Panc1 (cell line): Measurements from ENCODE around the gene TBCD. TPM values are rescaled to one million over a fixed set of nuclear protein-coding genes. Genes with fewer than 3 reads are reported as not detected.
A peak's percentile ranks its signal among the peaks of the same experiment; 100 is the strongest.

Experiments
- ATAC-seq: fragments of 200-7000 bp; cut with Tn5 transposase; 2 replicates; pipeline ENCODE4 v1.9.1; 2020; ENCODE audit warnings: mild to moderate bottlenecking, moderate library complexity
- BruUV-seq: library from RNA; stranded (reverse); fragments of 400-500 nt; replicated peaks from 2 replicates; lab custom pipeline; 2021; lab: Mats Ljungman, UMichigan
- CTCF ChIA-PET: fragments of 300-600 bp; sonication (Branson Sonifier 250); formaldehyde crosslinking; loops from one replicate; lab custom pipeline; 2022; ENCODE audit warnings: antibody characterized with exemption; lab: Charles Lee
- POLR2A ChIA-PET: fragments of 300-600 bp; sonication (Branson Sonifier 250); formaldehyde crosslinking; loops from one replicate; lab custom pipeline; 2022; ENCODE audit warnings: antibody characterized with exemption; lab: Charles Lee
- DNase-seq: peaks from one replicate; pipeline ENCODE4 v3.0.0-alpha.2; 2010; ENCODE audit warnings: low read depth, low spot score
- H3K27ac ChIP-seq: 2 replicates; pipeline ENCODE4 v1.5.1; 2011; ENCODE audit warnings: mild to moderate bottlenecking, low read length, inconsistent platforms
- H3K27me3 ChIP-seq: fragments of 200-500 bp; sonication (Bioruptor generic); 2 replicates; pipeline ENCODE4 v1.6.0; 2014; ENCODE audit warnings: low read length, inconsistent platforms; ENCODE audit not compliant: control insufficient read depth, insufficient read depth
- H3K36me3 ChIP-seq: fragments of 200-500 bp; sonication (Bioruptor generic); 2 replicates; pipeline ENCODE4 v1.5.1; 2014; ENCODE audit warnings: inconsistent platforms, mild to moderate bottlenecking, low read length, moderate library complexity; ENCODE audit not compliant: control insufficient read depth, insufficient read depth
- H3K4me1 ChIP-seq: 2 replicates; pipeline ENCODE4 v1.5.1; 2011; ENCODE audit warnings: inconsistent platforms, mild to moderate bottlenecking, low read length, moderate library complexity; ENCODE audit not compliant: control insufficient read depth, insufficient read depth
- H3K4me3 ChIP-seq, 2 experiments: 2 replicates each; pipeline ENCODE4 v1.5.1; 2011 to 2012; ENCODE audit warnings: low read depth in 2 of 2, low read length in 2 of 2, mild to moderate bottlenecking in 2 of 2, inconsistent platforms in 1 of 2, moderate library complexity in 1 of 2
- H3K9me3 ChIP-seq: fragments of 200-500 bp; sonication (Bioruptor generic); 2 replicates; pipeline ENCODE4 v1.5.1; 2014; ENCODE audit warnings: low read depth, mild to moderate bottlenecking, inconsistent platforms, low read length, moderate library complexity; ENCODE audit not compliant: control insufficient read depth, insufficient read depth
- CTCF ChIP-seq: fragments of 450-650 bp; IDR thresholded peaks from 2 replicates; pipeline ENCODE4 v1.5.1; 2017; ENCODE audit warnings: mild to moderate bottlenecking
- POLR2AphosphoS5 ChIP-seq: IDR thresholded peaks from 2 replicates; pipeline ENCODE4 v1.6.1; 2012; ENCODE audit warnings: mild to moderate bottlenecking, low read depth, low read length, moderate library complexity
- SIN3A ChIP-seq: IDR thresholded peaks from 2 replicates; pipeline ENCODE4 v1.6.1; 2012; ENCODE audit warnings: low read depth, mild to moderate bottlenecking, low read length, moderate library complexity, borderline replicate concordance; ENCODE audit not compliant: insufficient read depth
- TCF7L2 ChIP-seq: IDR thresholded peaks from 2 replicates; pipeline ENCODE4 v1.6.1; 2011; ENCODE audit warnings: mild to moderate bottlenecking, low read depth, low read length, inconsistent platforms
- in situ Hi-C: cut with HindIII; loops from 2 replicates; pipeline ENCODE4 v1.10.0; 2016; ENCODE audit warnings: low sequenced_read_pairs, low pct_unique_long_range_greater_than_20kb
- intact Hi-C: fragments of 100-400 bp; cut with micrococcal nuclease; formaldehyde crosslinking; loops from one replicate; pipeline ENCODE4 v1.10.0; 2022; ENCODE audit not compliant: unreplicated experiment
- total RNA-seq: library from RNA; stranded (reverse); gene quantifications from one replicate; pipeline ENCODE4 v1.2.1, GENCODE V29; 2021; ENCODE audit not compliant: unreplicated experiment
- TF ChIP-seq, protein P1 (sequence below), 2 experiments: IDR thresholded peaks; 2 replicates each; pipeline ENCODE4 v1.6.1; 2011 to 2012; ENCODE audit warnings: low read depth in 2 of 2, control low read depth in 1 of 2, low read length in 1 of 2, mild to moderate bottlenecking in 1 of 2, moderate library complexity in 1 of 2; ENCODE audit not compliant: insufficient read depth in 1 of 2

TBCD gene
- total RNA-seq, 1 experiment from 2014 or later = 186 TPM

DNA sequence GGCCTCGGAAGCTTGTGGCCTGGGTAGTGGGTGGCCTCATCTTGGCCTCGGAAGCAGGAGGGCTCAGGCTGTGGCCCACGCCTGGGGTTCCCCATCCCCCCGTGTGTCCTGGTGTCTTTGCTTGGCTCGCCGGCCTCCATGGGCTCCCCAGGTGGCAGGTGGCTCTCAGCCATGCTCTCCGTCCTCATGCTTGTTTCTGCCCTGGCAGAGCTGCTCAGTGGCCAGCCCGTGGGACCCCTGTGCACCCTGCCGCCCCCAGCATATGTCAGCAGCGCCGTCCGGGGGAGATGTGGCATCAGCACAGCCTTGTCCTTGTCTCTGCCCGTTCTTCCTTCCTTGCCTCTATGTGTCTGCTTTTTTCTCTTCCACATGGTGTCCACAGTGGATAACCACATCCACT, 38.5 kb downstream of the TBCD start:
- intact Hi-C loops = no loop called here
- CTCF ChIA-PET = no interaction called here
- Histone ChIP-seq H3K4me1 (no peaks in the 10 kb centered on the region), H3K36me3 (no peaks in the 10 kb centered on the region), H3K4me3 (no peak overlapping the region), H3K27ac (no peak overlapping the region), H3K27me3 (no peaks in the 10 kb centered on the region), H3K9me3 (no peaks in the 10 kb centered on the region)
- ATAC-seq (no peak), DNase-seq (no peak)
- in situ Hi-C loops = no loop called here
- no TSS peak for BruUV-seq
- POLR2A ChIA-PET = no interaction called here
- TF ChIP-seq SIN3A = no peak
- TF ChIP-seq POLR2AphosphoS5 = no peak
- no peak for TF ChIP-seq TCF7L2
- TF ChIP-seq, protein P1, sequence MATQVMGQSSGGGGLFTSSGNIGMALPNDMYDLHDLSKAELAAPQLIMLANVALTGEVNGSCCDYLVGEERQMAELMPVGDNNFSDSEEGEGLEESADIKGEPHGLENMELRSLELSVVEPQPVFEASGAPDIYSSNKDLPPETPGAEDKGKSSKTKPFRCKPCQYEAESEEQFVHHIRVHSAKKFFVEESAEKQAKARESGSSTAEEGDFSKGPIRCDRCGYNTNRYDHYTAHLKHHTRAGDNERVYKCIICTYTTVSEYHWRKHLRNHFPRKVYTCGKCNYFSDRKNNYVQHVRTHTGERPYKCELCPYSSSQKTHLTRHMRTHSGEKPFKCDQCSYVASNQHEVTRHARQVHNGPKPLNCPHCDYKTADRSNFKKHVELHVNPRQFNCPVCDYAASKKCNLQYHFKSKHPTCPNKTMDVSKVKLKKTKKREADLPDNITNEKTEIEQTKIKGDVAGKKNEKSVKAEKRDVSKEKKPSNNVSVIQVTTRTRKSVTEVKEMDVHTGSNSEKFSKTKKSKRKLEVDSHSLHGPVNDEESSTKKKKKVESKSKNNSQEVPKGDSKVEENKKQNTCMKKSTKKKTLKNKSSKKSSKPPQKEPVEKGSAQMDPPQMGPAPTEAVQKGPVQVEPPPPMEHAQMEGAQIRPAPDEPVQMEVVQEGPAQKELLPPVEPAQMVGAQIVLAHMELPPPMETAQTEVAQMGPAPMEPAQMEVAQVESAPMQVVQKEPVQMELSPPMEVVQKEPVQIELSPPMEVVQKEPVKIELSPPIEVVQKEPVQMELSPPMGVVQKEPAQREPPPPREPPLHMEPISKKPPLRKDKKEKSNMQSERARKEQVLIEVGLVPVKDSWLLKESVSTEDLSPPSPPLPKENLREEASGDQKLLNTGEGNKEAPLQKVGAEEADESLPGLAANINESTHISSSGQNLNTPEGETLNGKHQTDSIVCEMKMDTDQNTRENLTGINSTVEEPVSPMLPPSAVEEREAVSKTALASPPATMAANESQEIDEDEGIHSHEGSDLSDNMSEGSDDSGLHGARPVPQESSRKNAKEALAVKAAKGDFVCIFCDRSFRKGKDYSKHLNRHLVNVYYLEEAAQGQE (IDR thresholded peaks at IDR 0.05; ENCODE audit: insufficient read depth in 1 of 2, low read depth in 2 of 2, low read length in 1 of 2) = no peak
- no peak for TF ChIP-seq CTCF

DNA sequence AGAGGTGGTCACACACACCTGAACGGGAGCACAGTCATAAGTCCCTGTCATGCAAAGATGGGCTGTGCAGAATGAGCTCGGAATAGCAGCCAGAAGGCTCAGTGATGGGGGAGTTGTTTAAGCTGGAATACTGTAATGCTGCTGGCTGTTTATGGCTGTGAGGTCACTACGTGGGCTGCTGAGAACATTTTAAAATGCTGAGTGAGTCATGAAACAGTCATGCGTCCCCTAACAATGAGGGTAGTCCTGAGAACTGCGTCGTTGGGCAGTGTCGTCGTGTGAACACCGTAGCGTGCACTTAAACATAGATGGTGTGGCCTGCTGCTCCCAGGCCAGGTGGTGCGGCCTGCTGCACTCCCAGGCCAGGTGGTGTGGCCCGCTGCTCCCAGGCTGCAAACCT, 39.7 kb downstream of the TBCD start:
- DNase-seq = no peak
- no peak overlapping the region for H3K27ac ChIP-seq
- no TSS peak for BruUV-seq
- ATAC-seq = peak; percentile 63
- no peaks in the 10 kb centered on the region for H3K27me3 ChIP-seq
- no peaks in the 10 kb centered on the region for H3K36me3 ChIP-seq
- intact Hi-C loops (no loop called here), in situ Hi-C loops (no loop called here)
- POLR2A ChIA-PET = no interaction called here
- no peaks in the 10 kb centered on the region for H3K9me3 ChIP-seq
- TF ChIP-seq, protein P1 (IDR thresholded peaks at IDR 0.05; ENCODE audit: insufficient read depth in 1 of 2, low read depth in 2 of 2, low read length in 1 of 2) = no peak
- TF ChIP-seq POLR2AphosphoS5 = no peak
- no peak for TF ChIP-seq SIN3A
- TF ChIP-seq CTCF = no peak
- TF ChIP-seq TCF7L2 = no peak
- no peak overlapping the region for H3K4me3 ChIP-seq
- H3K4me1 ChIP-seq = no peaks in the 10 kb centered on the region
- CTCF ChIA-PET = interaction anchor here (0.6 kb wide), 1 partner anchor 390 kb away, joined by 4 read pairs; no protein-coding TSS in a partner anchor
